HUES64 (cell line): ENCODE results near the gene SFXN2.
"Not testable (repeated sequence)": the region's sequence is repeated elsewhere in the genome, so short reads cannot be mapped to it uniquely, and the experiment has no call there.

Experiments
- H3K27ac ChIP-seq: 2 replicates; pipeline ENCODE4 v1.7.0; 2013; ENCODE audit warnings: low read depth, low read length, inconsistent platforms
- H3K27me3 ChIP-seq: 2 replicates; pipeline ENCODE4 v1.6.1; 2013; ENCODE audit warnings: mild to moderate bottlenecking, low read length; ENCODE audit not compliant: insufficient read depth
- H3K36me3 ChIP-seq: 2 replicates; pipeline ENCODE4 v1.6.1; 2013; ENCODE audit warnings: mild to moderate bottlenecking, low read length; ENCODE audit not compliant: insufficient read depth
- H3K4me1 ChIP-seq: 2 replicates; pipeline ENCODE4 v1.6.1; 2013; ENCODE audit warnings: mild to moderate bottlenecking, low read length, moderate library complexity; ENCODE audit not compliant: insufficient read depth
- H3K4me3 ChIP-seq: 2 replicates; pipeline ENCODE4 v1.5.1; 2013; ENCODE audit warnings: mild to moderate bottlenecking, low read length, moderate library complexity
- H3K9ac ChIP-seq: 2 replicates; pipeline ENCODE4 v1.6.1; 2013; ENCODE audit warnings: mild to moderate bottlenecking, low read depth, low read length
- H3K9me3 ChIP-seq: 2 replicates; pipeline ENCODE4 v1.6.1; 2013; ENCODE audit warnings: low read depth, low read length; ENCODE audit not compliant: insufficient read depth
- WGBS: fragments of 150-250, 120-280 bp; methylation state at CpG from one replicate; pipeline ENCODE4 v1.1.7; 2013; ENCODE audit warnings: missing lambda C conversion rate; 5-methylcytosine and 5-hydroxymethylcytosine counted together

The SFXN2 gene

DNA sequence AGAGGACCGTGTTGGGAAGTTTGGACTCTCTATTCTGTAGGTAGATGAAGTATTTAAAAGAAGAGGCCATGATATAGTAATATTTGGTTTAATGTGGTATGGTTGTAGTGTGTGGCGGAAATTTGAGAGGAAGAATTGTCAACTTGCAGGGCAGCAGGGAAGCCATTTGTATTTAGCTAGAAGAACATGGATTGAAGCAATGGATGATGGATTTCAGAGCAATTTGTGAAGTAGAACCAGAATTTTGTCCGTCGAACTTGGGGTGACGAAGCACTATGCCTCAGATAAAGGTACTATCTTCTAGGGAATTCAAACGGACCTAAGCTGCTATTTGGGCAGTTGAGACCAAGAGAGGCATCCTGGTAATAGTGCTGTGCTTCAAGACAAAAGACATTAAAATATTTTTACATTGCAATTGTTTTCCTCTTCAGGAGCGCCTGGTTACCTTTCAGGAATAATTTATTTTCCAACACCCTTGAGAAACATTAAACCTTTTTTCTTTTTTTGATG is 28.7 kb downstream of the SFXN2 start:
- H3K27ac ChIP-seq, result 0 out of 2 replicates have a peak overlapping the region, but pooled peaks have one; percentile 20
- peak overlapping the region; percentile 83 for H3K4me3 ChIP-seq
- H3K9ac ChIP-seq, result no peak overlapping the region; the same call in 1 of the 2 replicates

DNA sequence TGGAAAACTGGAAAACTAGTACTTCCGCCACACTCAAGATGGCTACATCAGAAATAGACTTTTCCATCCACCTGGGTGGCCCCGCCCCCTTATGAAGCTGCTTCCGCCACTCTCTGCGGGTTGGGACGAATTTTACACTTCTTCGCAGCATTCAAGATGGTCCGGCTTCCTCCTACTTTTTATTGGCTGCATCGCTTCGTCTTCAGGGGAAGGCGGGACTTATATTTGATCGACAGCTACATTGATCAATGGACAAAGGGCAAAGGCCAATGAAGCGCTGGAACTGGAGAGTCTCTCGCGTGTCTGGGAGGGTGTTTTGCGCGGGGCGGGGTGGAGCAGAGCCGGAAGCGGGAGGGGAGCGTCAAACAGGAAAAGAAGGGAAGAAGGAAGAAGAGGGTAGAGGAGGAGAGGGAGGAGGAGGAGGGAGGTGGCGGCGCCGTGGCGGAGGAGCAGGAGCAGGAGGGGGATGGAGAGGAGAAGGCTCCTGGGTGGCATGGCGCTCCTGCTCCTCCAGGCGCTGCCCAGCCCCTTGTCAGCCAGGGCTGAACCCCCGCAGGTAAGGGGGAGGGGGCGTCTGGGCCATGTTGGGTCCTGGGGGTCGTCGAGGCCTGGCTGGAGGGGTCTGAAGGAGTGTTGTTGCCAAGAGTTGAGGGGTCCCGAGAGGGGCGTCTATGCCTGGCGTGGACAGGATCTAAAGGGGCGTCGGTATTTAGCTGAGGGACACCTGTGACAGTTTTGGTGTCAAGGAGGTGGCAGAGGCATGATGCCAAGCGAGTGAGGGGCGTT is 29.3 kb downstream of the SFXN2 start, which contains the start of gene WBP1L:
TSS of gene WBP1L (plus strand) at position 361 of the 786 bp plus-strand sequence. CDS start at position 467, 106 bp downstream.
- Histone ChIP-seq H3K27me3 (no peaks in the 10 kb centered on the region), H3K36me3 (no peaks in the 10 kb centered on the region), H3K9me3 (no peaks in the 10 kb centered on the region), H3K4me3 (peak within 1 kb of the TSS; percentile 83), H3K9ac (peak within 1 kb of the TSS; percentile 70), H3K27ac (0 out of 2 replicates have a peak within 1 kb of the TSS, but pooled peaks have one; percentile 20), H3K4me1 (0 out of 2 replicates have a peak, but pooled peaks cover 7% of the 10 kb centered on the region)
- under 1% methylated on average over 37 of the region's 37 CpGs for WGBS

More for the DNA sequence above, 28.7 kb downstream of the SFXN2 start:
- no peaks in the 10 kb centered on the region for H3K9me3 ChIP-seq
- H3K27me3 ChIP-seq, result no peaks in the 10 kb centered on the region
- H3K36me3 ChIP-seq, result no peaks in the 10 kb centered on the region
- 48% methylated on average over 7 of the region's 7 CpGs for WGBS
- 0 out of 2 replicates have a peak, but pooled peaks cover 7% of the 10 kb centered on the region for H3K4me1 ChIP-seq

DNA sequence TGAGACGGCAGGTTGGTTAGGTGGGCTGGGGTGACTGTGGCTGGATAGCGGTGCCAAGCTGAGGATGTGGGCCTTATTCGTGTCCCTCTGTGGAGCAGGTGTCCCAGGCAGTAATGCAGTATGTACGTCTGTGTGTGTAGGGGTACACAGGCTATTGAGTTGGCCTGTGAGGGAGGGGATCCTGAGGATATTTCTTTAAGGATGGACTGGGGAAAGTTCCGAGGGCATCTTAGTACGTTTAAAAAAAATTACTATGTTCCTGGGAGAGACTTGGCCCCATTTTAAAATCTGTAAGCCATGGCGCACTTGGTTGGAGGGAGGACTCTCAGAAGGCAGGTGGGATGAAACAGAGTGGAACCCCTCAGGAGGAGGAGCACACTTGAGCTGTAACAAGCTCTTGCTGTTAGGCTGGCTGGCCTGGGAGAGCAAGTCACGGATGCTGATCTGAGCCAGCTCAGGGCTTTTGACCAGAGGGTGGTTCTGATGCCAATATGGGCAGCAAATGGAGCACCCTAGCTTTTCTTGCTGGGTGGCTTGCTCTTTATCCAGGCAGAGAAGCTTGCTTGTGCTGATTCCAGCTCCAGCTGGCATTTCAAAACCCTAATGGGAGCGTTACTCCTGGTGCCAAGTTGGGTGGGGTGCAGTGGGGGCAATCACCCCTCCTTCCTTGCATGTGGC is 30.1 kb downstream of the SFXN2 start:
- Histone ChIP-seq H3K36me3 (no peaks in the 10 kb centered on the region), H3K27me3 (no peaks in the 10 kb centered on the region), H3K9me3 (no peaks in the 10 kb centered on the region), H3K4me3 (peak overlapping the region; percentile 83), H3K9ac (peak overlapping the region; percentile 70), H3K27ac (no peak overlapping the region), H3K4me1 (0 out of 2 replicates have a peak, but pooled peaks cover 7% of the 10 kb centered on the region)
- WGBS, result 17% methylated on average over 9 of the region's 9 CpGs

DNA sequence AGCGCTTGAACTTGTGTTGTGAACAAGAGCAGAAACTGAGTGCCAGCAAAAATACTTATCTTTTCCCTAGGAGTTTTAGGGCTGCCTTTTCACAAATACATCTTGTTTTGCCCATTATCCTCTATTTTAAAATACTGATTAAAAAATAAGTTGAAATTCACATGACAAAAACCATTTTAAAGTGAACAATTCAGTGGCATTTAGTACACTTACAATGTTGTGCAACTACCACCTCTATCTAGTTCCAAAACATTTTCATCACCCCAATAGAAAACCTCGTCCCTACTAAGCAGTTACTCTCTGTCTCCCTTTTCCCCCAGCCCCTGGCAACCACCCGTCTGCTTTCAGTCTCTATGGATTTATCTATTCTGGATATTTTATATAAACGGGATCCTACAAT is 30.7 kb downstream of the SFXN2 start:
- no peaks in the 10 kb centered on the region for H3K36me3 ChIP-seq
- no peak overlapping the region for H3K9ac ChIP-seq
- 0 out of 2 replicates have a peak, but pooled peaks cover 7% of the 10 kb centered on the region for H3K4me1 ChIP-seq
- no peak overlapping the region for H3K27ac ChIP-seq
- WGBS, result 90% methylated on average over 4 of the region's 4 CpGs
- H3K27me3 ChIP-seq, result no peaks in the 10 kb centered on the region
- H3K4me3 ChIP-seq, result peak overlapping the region; percentile 83
- H3K9me3 ChIP-seq, result no peaks in the 10 kb centered on the region

DNA sequence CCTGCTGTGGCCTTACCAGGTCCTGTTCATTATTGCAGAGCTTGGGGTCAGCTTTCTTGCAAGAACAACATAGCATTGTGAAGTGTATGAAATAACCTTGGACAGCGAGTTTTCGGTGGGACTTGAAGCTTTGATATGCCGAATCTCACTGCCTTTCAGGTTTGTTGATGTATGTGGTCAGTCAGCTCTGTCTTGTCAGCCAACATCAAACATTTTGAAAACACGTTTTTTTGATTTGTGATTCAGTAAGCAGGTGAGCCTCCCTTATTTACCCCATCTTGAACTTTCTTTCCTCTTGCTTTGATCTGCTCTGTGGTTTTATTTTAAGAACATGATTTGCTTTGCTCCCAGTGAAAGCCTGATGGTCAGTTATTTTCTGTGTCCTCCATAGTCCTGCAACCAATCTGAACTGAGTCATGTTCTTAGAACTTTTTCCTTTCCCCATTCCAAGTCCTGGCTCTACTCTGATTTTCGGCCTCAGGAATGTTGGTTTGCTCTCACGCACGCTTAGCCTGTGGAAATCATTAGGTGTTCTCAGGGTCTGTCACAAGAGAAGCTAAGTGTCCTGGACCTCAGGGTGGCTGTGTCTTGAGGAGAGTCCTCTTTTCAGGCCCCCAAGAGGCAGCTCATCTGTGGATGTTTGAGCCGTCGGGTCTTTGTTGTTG is 38.0 kb downstream of the SFXN2 start:
- Histone ChIP-seq H3K9ac (no peak overlapping the region), H3K36me3 (no peaks in the 10 kb centered on the region), H3K4me1 (0 out of 2 replicates have a peak, but pooled peaks cover 4% of the 10 kb centered on the region), H3K9me3 (no peaks in the 10 kb centered on the region), H3K27me3 (no peaks in the 10 kb centered on the region), H3K4me3 (no peak overlapping the region), H3K27ac (no peak overlapping the region)
- WGBS, result 95% methylated on average over 9 of the region's 9 CpGs

DNA sequence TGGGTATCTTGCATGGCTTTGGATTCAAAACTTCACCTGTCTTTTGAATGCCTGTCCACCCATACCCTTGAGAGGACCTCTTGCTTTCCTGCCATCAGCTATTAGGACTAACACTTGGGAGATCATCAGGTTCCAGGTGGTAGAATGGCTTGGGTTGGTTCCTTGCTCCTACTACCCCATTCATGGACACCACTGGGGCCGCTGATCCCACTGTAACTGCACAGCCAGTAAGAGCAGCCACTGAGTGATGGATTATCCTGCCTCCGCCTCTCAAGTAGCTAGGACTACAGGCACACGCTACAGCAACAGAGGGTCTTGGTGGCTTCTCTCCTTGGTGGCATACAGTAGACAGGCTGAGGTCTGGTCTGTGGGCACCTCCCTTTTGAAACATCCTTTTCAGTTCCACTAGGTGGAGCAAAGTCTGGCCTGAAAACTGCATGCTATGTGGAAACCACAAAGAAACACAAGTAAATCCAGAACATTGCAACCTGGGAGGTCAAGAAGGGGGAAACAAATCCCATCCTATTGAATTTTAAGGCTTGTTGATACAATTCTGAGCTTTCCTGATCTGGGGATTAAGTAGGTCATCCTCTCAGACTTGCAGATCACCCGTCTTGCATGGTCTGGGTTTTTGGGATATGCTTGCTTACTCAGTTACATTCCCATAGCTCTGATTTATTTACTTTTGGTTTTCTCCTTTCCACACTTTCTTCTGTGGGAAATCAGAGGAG is 38.7 kb downstream of the SFXN2 start:
- no peak overlapping the region for H3K27ac ChIP-seq

DNA sequence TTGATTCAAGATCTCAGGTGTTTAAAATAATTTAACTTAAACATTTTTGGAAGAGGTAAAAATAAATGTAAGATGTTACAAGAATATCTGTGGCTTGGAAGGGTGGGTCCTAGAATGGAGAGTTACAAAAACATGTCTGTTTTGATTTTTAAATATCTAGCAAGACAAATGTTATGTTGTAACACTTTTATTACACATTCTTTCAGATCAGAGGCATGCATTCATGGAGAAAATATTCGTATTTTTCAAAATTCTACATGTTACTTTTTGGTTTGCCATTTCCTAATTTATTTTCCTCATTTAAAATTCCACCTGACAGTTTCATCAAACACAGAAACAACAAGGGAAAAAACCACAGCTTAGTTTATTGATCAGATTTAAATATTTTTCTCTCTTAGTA is 39.3 kb downstream of the SFXN2 start:
- H3K9ac ChIP-seq, result no peak overlapping the region
- H3K36me3 ChIP-seq, result no peaks in the 10 kb centered on the region
- H3K27me3 ChIP-seq, result no peaks in the 10 kb centered on the region
- no peak overlapping the region for H3K27ac ChIP-seq
- no peaks in the 10 kb centered on the region for H3K9me3 ChIP-seq
- no peak overlapping the region for H3K4me3 ChIP-seq
- WGBS, result 92% methylated on average over 1 of the region's 1 CpG
- H3K4me1 ChIP-seq, result 0 out of 2 replicates have a peak, but pooled peaks cover 4% of the 10 kb centered on the region

More for the DNA sequence above, 38.7 kb downstream of the SFXN2 start:
- H3K9me3 ChIP-seq, result no peaks in the 10 kb centered on the region
- no peak overlapping the region for H3K9ac ChIP-seq
- no peaks in the 10 kb centered on the region for H3K36me3 ChIP-seq
- H3K27me3 ChIP-seq, result no peaks in the 10 kb centered on the region
- H3K4me3 ChIP-seq, result no peak overlapping the region
- 0 out of 2 replicates have a peak, but pooled peaks cover 4% of the 10 kb centered on the region for H3K4me1 ChIP-seq
- 83% methylated on average over 4 of the region's 4 CpGs for WGBS

DNA sequence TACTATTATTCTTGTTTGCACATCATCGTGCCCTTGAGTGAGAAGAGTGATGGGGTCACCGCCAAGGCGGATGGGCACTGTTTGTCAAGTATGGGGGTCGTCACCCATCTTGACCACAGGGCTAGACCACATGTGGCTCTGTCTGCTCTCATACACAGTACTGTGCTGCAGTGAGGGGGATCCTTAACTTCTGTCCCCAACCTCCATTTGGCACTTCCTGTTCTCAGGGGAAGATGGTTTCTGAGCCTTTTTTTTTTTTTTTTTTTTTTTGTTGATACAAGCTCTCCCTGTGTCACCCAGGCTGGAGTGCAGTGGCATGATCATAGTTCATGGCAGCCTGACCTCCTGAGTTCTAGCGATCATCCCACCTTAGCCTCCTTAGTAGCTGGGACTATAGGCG is 42.9 kb downstream of the SFXN2 start:
- no peaks in the 10 kb centered on the region for H3K9me3 ChIP-seq
- H3K27ac ChIP-seq, result no peak overlapping the region
- no peaks in the 10 kb centered on the region for H3K36me3 ChIP-seq
- 93% methylated on average over 6 of the region's 6 CpGs for WGBS
- no peaks in the 10 kb centered on the region for H3K27me3 ChIP-seq
- no peak overlapping the region for H3K4me3 ChIP-seq
- H3K9ac ChIP-seq, result no peak overlapping the region
- 0 out of 2 replicates have a peak, but pooled peaks cover 4% of the 10 kb centered on the region for H3K4me1 ChIP-seq

DNA sequence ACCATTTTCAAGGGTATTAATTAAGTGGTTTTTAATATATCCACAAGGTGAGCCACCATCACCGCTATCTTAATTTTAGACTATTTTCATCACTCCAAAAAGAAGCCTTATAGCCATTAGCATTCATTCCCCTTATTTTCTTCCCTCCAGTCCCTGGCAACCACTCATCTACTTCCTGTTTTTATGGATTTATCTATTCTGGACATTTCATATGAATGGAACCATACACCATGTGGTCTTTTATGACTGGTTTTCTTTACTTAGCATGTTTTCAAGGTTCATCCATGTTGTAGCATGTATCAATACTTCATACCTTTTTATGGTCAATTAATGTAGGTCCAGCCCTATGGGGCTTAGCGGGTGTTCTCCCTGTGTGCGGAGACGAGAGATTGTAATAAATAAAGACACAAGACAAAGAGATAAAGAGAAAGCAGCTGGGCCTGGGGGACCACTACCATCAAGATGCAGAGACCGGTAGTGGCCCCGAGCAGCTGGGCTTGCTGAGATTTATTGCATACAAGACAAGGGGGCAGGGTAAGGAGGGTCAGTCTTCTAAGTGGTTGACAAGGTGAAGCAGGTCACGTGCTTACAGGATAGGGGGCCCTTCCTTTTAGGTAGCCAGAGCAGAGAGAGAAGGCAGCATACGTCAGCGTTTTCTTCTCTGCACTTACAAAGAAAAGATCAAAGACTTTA is 44.0 kb downstream of the SFXN2 start:
- Histone ChIP-seq H3K9ac (no peak overlapping the region), H3K27me3 (no peaks in the 10 kb centered on the region), H3K9me3 (no peaks in the 10 kb centered on the region), H3K27ac (no peak overlapping the region), H3K4me1 (0 out of 2 replicates have a peak, but pooled peaks cover 2% of the 10 kb centered on the region), H3K36me3 (no peaks in the 10 kb centered on the region), H3K4me3 (no peak overlapping the region)
- WGBS, result 86% methylated on average over 9 of the region's 9 CpGs

DNA sequence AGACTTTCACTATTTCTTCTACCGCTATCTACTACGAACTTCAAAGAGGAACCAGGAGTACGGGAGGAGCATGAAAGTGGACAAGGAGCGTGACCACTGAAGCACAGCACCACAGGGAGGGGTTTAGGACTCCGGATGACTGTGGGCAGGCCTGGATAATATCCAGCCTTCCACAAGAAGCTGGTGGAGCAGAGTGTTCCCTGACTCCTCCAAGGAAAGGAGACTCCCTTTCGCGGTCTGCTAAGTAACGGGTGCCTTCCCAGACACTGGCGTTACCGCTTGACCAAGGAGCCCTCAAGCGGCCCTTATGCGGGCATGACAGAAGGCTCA is 44.5 kb downstream of the SFXN2 start:
- H3K4me3 ChIP-seq, H3K36me3 ChIP-seq, H3K27me3 ChIP-seq, H3K9ac ChIP-seq, H3K9me3 ChIP-seq, H3K27ac ChIP-seq, H3K4me1 ChIP-seq: not testable (repeated sequence)
- 94% methylated on average over 3 of the region's 12 CpGs for WGBS
